GM12891 (cell line): ENCODE measurements around the gene ARHGEF17.

Source experiments
- POLR2A ChIP-seq: IDR thresholded peaks from 2 replicates; pipeline ENCODE4 v1.6.1; 2011; ENCODE audit warnings: low read depth, low read length, control low read depth
- POLR2AphosphoS5 ChIP-seq: IDR thresholded peaks from 2 replicates; pipeline ENCODE4 v1.6.1; 2011; ENCODE audit warnings: low read depth, low read length, control low read depth
- SPI1 ChIP-seq: IDR thresholded peaks from 2 replicates; pipeline ENCODE4 v1.6.1; 2011; ENCODE audit warnings: low read depth, low read length, control low read depth

GRCh38 chr11:73337846-73338245 lies 29.8 kb downstream of the ARHGEF17 start:
- no peak for TF ChIP-seq POLR2A
- TF ChIP-seq POLR2AphosphoS5: no peak
- no peak for TF ChIP-seq SPI1
